ENCODE results near the gene CCDC110. TPM values are rescaled to one million over a fixed set of nuclear protein-coding genes. Genes with fewer than 3 reads are reported as not detected.

Gene CCDC110
- total RNA-seq, 1 experiment from 2014 or later, result not detected

DNA sequence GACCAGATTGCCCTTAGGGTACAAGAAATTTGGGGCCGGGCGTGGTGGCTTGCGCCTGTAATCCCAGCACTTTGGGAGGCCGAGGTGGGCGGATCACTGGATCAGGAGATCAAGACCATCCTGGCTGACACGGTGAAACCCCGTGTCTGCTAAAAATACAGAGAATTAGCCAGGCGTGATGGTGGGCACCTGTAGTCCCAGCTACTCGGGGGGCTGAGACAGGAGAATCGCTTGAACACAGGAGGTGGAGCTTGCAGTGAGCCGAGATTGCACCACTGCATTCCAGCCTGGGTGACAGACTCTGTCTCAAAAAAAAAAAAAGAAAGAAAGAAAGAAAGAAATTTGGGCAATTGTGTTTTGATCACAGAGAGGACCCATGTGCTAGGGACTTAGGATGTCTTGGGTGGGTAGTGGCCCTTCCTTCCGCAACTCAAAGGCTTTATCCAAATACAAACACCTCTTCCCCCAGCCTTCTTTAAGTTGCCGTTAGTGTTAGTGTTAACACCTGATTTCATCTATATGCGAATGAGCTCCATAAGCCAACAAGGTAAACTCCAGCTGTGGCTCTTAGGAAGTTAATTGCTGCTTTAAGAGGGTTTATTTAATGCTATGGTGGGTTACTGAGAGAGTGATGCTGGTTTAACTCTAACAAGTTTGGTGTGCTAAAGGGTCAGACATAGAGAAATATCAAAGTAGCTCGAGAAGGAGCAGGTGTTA is 8.6 kb upstream of the CCDC110 start:
- DNase-seq, result no peak
- Mint-ChIP-seq H3K36me3 (ENCODE audit: insufficient read depth, unreplicated experiment) (no peaks in the 10 kb centered on the region), H3K4me1 (ENCODE audit: low read depth, unreplicated experiment) (no peaks in the 10 kb centered on the region), H3K9me3 (ENCODE audit: low read depth, unreplicated experiment) (no peaks in the 10 kb centered on the region), H3K4me3 (ENCODE audit: low read depth, unreplicated experiment) (no peak overlapping the region), H3K27me3 (ENCODE audit: unreplicated experiment) (peaks cover 21% of the 10 kb centered on the region), H3K27ac (ENCODE audit: unreplicated experiment) (no peak overlapping the region)
- CTCF ChIA-PET, result no interaction called here
- no peak for TF ChIP-seq CTCF (IDR thresholded peaks at IDR 0.05; ENCODE audit: unreplicated experiment)
- intact Hi-C loops (cut with micrococcal nuclease; ENCODE audit: unreplicated experiment), result no loop called here
- BruUV-seq (replicated peaks), result no TSS peak

- Mint-ChIP-seq H3K4me1 (ENCODE audit: low read depth, unreplicated experiment) (no peaks in the 10 kb centered on the region), H3K9me3 (ENCODE audit: low read depth, unreplicated experiment) (no peaks in the 10 kb centered on the region), H3K27ac (ENCODE audit: unreplicated experiment) (no peak overlapping the region), H3K4me3 (ENCODE audit: low read depth, unreplicated experiment) (no peak overlapping the region), H3K36me3 (ENCODE audit: insufficient read depth, unreplicated experiment) (no peaks in the 10 kb centered on the region), H3K27me3 (ENCODE audit: unreplicated experiment) (peaks cover 21% of the 10 kb centered on the region)
- CTCF ChIA-PET, result no interaction called here
- DNase-seq, result no peak
- intact Hi-C loops (cut with micrococcal nuclease; ENCODE audit: unreplicated experiment), result no loop called here
- TF ChIP-seq CTCF (IDR thresholded peaks at IDR 0.05; ENCODE audit: unreplicated experiment), result no peak
- BruUV-seq (replicated peaks), result no TSS peak
Measured at GRCh38 chr4:185479507-185479971, 8.0 kb upstream of the CCDC110 start.

GRCh38 chr4:185473247-185473646 is 1.7 kb upstream of the CCDC110 start:
- peaks cover 20% of the 10 kb centered on the region for H3K27me3 Mint-ChIP-seq (ENCODE audit: unreplicated experiment)
- H3K4me3 Mint-ChIP-seq (ENCODE audit: low read depth, unreplicated experiment), result no peak overlapping the region
- no peaks in the 10 kb centered on the region for H3K4me1 Mint-ChIP-seq (ENCODE audit: low read depth, unreplicated experiment)
- no peak overlapping the region for H3K27ac Mint-ChIP-seq (ENCODE audit: unreplicated experiment)
- no peaks in the 10 kb centered on the region for H3K9me3 Mint-ChIP-seq (ENCODE audit: low read depth, unreplicated experiment)
- DNase-seq, result no peak
- CTCF ChIA-PET, result no interaction called here
- no TSS peak for BruUV-seq (replicated peaks)
- peaks cover 12% of the 10 kb centered on the region for H3K36me3 Mint-ChIP-seq (ENCODE audit: insufficient read depth, unreplicated experiment)
- TF ChIP-seq CTCF (IDR thresholded peaks at IDR 0.05; ENCODE audit: unreplicated experiment), result no peak
- intact Hi-C loops (cut with micrococcal nuclease; ENCODE audit: unreplicated experiment), result no loop called here

GRCh38 chr4:185472103-185472542 is 590 bp upstream of the CCDC110 start:
- no peaks in the 10 kb centered on the region for H3K4me1 Mint-ChIP-seq (ENCODE audit: low read depth, unreplicated experiment)
- peaks cover 12% of the 10 kb centered on the region for H3K36me3 Mint-ChIP-seq (ENCODE audit: insufficient read depth, unreplicated experiment)
- DNase-seq, result no peak
- H3K27me3 Mint-ChIP-seq (ENCODE audit: unreplicated experiment), result peaks cover 30% of the 10 kb centered on the region
- no peak overlapping the region for H3K27ac Mint-ChIP-seq (ENCODE audit: unreplicated experiment)
- CTCF ChIA-PET, result no interaction called here
- intact Hi-C loops (cut with micrococcal nuclease; ENCODE audit: unreplicated experiment), result no loop called here
- BruUV-seq (replicated peaks), result no TSS peak
- no peak for TF ChIP-seq CTCF (IDR thresholded peaks at IDR 0.05; ENCODE audit: unreplicated experiment)
- peak overlapping the region; percentile 68 for H3K4me3 Mint-ChIP-seq (ENCODE audit: low read depth, unreplicated experiment)
- no peaks in the 10 kb centered on the region for H3K9me3 Mint-ChIP-seq (ENCODE audit: low read depth, unreplicated experiment)

Measured in Calu3 (cell line).